Measurements from ENCODE around the gene CACNA2D2. TPM values are rescaled to one million over a fixed set of nuclear protein-coding genes. Genes with fewer than 3 reads are reported as not detected.

The CACNA2D2 gene
- total and polyA plus RNA-seq, 9 donors = 0.95 to 8.6 (median 3.8) TPM

DNA sequence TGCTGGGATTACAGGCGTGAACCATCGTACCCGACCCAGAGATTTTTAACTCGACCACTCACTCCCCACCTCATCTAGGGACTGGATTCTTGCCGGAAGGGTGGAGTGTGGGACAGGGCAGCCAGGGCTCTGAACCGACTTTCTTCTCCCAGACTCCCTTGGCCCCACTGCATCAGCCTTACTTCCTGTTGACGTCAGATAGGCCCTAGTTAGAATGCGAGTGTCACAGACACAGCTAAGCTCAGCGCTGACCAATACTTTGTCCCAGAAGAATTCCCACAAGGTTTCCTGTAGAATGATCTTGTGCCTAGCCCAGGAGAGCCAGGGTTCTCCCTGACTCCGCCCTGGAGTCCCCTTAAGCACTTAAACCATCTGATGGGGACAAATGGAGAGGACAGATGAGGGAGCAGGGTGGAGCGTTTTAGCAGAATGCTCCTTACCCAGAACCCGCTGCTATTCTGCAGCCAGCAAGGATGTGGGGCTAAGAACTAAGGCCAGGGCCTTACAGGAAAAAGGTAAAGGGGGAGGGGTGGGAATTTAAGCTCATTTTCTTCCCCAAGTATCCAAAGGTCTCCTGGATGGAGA lies 169.6 kb downstream of the CACNA2D2 start:
- no peak for DNase-seq
- Histone ChIP-seq H3K27ac (peak overlapping the region in 1 of 2 donors; percentile 39), H3K4me1 (ENCODE audit: insufficient read depth) (peaks cover 6% of the 10 kb centered on the region), H3K36me3 (no peaks in the 10 kb centered on the region), H3K9me3 (no peaks in the 10 kb centered on the region), H3K4me3 (no peak overlapping the region), H3K27me3 (no peaks in the 10 kb centered on the region)
- TF ChIP-seq POLR2A (IDR thresholded peaks at IDR 0.05) (no peak), EP300 (IDR thresholded peaks at IDR 0.05) (no peak)
- WGBS, 3 donors = 58 to 62% (median 60%) methylated on average over 12 of the region's 12 CpGs
- intact Hi-C loops (cut with DNase I) = no loop called here

DNA sequence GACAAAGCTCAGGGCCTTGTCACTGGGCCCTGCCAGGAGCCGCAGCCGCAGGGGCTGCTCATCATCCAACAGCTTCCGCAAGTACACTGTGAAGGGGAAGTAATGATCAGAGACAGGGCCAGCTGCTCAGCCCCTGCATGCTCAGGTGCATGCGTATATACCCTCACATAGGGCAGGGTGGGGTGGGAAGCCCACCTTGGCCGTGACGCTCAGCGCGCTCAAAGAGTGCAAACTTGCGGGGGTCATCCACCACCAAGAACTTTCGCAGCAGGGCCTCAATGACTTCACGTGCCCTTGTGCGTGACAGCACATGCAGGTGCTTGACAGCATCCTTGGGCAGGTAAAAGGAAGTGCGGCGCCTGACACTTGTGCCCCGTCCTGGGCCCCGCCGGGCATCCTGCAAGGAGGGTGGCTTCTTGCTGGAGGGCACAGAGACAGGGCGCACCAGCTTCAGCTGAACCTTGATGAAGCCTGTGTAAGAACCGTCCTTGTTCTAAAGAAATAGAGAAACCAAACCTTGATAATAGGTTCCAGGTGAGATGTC lies 172.0 kb downstream of the CACNA2D2 start:
- Histone ChIP-seq H3K4me1 (ENCODE audit: insufficient read depth) (peaks cover 10% of the 10 kb centered on the region), H3K9me3 (no peaks in the 10 kb centered on the region), H3K36me3 (no peaks in the 10 kb centered on the region), H3K27me3 (no peaks in the 10 kb centered on the region), H3K27ac (no peak overlapping the region), H3K4me3 (no peak overlapping the region)
- TF ChIP-seq EP300 (IDR thresholded peaks at IDR 0.05) (no peak), POLR2A (IDR thresholded peaks at IDR 0.05) (no peak)
- TF ChIP-seq, protein P1, sequence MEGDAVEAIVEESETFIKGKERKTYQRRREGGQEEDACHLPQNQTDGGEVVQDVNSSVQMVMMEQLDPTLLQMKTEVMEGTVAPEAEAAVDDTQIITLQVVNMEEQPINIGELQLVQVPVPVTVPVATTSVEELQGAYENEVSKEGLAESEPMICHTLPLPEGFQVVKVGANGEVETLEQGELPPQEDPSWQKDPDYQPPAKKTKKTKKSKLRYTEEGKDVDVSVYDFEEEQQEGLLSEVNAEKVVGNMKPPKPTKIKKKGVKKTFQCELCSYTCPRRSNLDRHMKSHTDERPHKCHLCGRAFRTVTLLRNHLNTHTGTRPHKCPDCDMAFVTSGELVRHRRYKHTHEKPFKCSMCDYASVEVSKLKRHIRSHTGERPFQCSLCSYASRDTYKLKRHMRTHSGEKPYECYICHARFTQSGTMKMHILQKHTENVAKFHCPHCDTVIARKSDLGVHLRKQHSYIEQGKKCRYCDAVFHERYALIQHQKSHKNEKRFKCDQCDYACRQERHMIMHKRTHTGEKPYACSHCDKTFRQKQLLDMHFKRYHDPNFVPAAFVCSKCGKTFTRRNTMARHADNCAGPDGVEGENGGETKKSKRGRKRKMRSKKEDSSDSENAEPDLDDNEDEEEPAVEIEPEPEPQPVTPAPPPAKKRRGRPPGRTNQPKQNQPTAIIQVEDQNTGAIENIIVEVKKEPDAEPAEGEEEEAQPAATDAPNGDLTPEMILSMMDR (IDR thresholded peaks at IDR 0.05) = no peak
- 94 to 95% (median 94%) methylated on average over 19 of the region's 19 CpGs for WGBS, 3 donors
- intact Hi-C loops (cut with DNase I) = no loop called here
- DNase-seq = no peak

DNA sequence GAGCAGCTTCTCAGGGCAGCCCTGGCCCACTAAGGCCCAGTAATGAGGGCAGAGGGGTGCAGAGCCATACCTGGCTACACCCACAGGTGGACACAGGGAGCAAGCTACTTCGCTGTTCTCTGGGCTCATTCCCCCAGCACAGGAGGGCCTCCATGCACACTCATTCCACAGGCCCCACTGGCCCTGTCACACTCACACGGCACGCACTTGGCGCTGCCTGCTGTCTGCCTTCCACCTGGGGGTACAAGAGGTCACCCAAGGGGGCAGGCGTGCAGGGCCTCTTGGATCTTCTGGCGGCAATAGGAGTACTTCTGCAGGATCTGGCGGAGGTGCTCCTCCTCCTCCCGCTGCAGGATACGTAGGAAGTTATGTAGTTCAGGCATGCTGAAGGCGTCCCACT lies 173.1 kb downstream of the CACNA2D2 start:
- Histone ChIP-seq H3K4me3 (no peak overlapping the region), H3K27me3 (no peaks in the 10 kb centered on the region), H3K4me1 (ENCODE audit: insufficient read depth) (peaks cover 8% of the 10 kb centered on the region), H3K9me3 (no peaks in the 10 kb centered on the region), H3K36me3 (no peaks in the 10 kb centered on the region), H3K27ac (no peak overlapping the region)
- intact Hi-C loops (cut with DNase I) = no loop called here
- DNase-seq = no peak
- WGBS, 3 donors = 83 to 88% (median 86%) methylated on average over 10 of the region's 10 CpGs
- TF ChIP-seq EP300 (IDR thresholded peaks at IDR 0.05) = no peak
- TF ChIP-seq POLR2A (IDR thresholded peaks at IDR 0.05) = no peak
- TF ChIP-seq, protein P1 (IDR thresholded peaks at IDR 0.05) = no peak

DNA sequence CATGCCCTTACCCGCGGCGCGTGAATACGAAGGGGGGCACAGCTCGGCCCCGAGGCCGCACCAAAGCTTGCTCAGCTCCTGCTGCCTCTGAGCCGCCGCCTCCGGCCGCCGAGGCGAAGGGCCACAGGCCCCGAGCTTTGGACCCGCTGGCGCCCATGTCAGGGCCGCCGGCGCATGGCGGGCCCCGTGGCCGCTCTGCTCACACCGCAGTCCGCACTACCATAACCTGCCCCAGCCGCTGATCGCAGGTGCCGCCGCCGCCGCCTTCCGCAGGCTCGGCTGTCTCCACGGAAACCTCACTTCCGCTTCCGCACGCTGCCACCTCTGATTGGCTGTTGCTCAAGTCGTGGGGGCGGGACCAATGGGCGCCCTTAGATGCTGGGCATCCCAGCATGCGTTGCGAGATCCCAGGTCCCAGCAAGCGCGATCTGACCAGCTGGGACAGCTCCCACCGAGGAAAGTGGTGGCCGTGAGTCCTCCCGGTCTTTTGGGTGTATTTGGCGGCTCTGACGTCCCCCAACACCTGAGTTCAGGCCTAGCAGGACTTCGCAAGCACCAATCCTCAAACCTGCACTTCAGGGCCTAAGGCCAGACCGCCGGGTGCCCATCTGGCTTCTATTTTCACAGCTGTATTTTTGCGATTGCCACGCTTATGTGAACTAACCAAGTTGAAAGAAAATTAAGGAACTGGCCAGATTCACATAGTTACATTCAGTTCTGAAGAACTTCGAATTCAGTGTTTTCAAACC lies 175.3 kb downstream of the CACNA2D2 start, which contains the start of gene TUSC2:
TSS of gene TUSC2 (minus strand) at position 281 of the 749 bp plus-strand sequence. CDS start at position 157, 124 bp downstream.
- H3K9me3 ChIP-seq = no peaks in the 10 kb centered on the region
- peak within 1 kb of the TSS; percentile 84 for H3K4me3 ChIP-seq
- TF ChIP-seq, protein P1 (IDR thresholded peaks at IDR 0.05) = no peak
- TF ChIP-seq POLR2A (IDR thresholded peaks at IDR 0.05) = peak; percentile 66
- no peaks in the 10 kb centered on the region for H3K36me3 ChIP-seq
- H3K27me3 ChIP-seq = no peaks in the 10 kb centered on the region
- DNase-seq = peak; percentile 95 to 98 (median 97)
- intact Hi-C loops (cut with DNase I) = loop anchor here in 1 of 4 donors (10.0 kb wide), 1 partner anchor 63 kb away; the partner anchor contains the start of gene SEMA3B
- peaks cover 6% of the 10 kb centered on the region for H3K4me1 ChIP-seq (ENCODE audit: insufficient read depth)
- WGBS, 3 donors = 1 to 2% (median 1%) methylated on average over 43 to 55 of the region's 55 CpGs
- H3K27ac ChIP-seq = peak within 1 kb of the TSS; percentile 34 to 60
